Measurements from ENCODE around the gene STX3.

GRCh38 chr11:59849129-59849528, 94.0 kb downstream of the STX3 start:
- TF ChIP-seq, protein P1, sequence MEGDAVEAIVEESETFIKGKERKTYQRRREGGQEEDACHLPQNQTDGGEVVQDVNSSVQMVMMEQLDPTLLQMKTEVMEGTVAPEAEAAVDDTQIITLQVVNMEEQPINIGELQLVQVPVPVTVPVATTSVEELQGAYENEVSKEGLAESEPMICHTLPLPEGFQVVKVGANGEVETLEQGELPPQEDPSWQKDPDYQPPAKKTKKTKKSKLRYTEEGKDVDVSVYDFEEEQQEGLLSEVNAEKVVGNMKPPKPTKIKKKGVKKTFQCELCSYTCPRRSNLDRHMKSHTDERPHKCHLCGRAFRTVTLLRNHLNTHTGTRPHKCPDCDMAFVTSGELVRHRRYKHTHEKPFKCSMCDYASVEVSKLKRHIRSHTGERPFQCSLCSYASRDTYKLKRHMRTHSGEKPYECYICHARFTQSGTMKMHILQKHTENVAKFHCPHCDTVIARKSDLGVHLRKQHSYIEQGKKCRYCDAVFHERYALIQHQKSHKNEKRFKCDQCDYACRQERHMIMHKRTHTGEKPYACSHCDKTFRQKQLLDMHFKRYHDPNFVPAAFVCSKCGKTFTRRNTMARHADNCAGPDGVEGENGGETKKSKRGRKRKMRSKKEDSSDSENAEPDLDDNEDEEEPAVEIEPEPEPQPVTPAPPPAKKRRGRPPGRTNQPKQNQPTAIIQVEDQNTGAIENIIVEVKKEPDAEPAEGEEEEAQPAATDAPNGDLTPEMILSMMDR (IDR thresholded peaks at IDR 0.05) = no peak
- no peak for TF ChIP-seq POLR2A (IDR thresholded peaks at IDR 0.05)
- no peak for TF ChIP-seq POLR2AphosphoS5 (IDR thresholded peaks at IDR 0.05)
- no peak for TF ChIP-seq EP300 (IDR thresholded peaks at IDR 0.05)
